GM12891 (cell line): ENCODE data around the gene ARID1B.

Experiments used
- DNase-seq: peaks from one replicate; pipeline ENCODE4 v3.0.0; 2011; ENCODE audit warnings: low spot score; ENCODE audit not compliant: insufficient read length
- FAIRE-seq: peaks from 2 replicates; lab custom pipeline; 2011; peaks lifted over from hg19 to GRCh38; lab: Jason Lieb, UNC
- PAX5 ChIP-seq: IDR thresholded peaks from 2 replicates; pipeline ENCODE4 v1.6.1; 2011; ENCODE audit warnings: low read length, moderate library complexity, mild to moderate bottlenecking; ENCODE audit not compliant: insufficient read depth, severe bottlenecking
- POLR2A ChIP-seq: IDR thresholded peaks from 2 replicates; pipeline ENCODE4 v1.6.1; 2011; ENCODE audit warnings: low read depth, low read length, control low read depth
- POLR2AphosphoS5 ChIP-seq: IDR thresholded peaks from 2 replicates; pipeline ENCODE4 v1.6.1; 2011; ENCODE audit warnings: low read depth, low read length, control low read depth
- POU2F2 ChIP-seq: IDR thresholded peaks from 2 replicates; pipeline ENCODE4 v1.6.1; 2011; ENCODE audit warnings: low read depth, mild to moderate bottlenecking, control low read depth, low read length, moderate library complexity
- SPI1 ChIP-seq: IDR thresholded peaks from 2 replicates; pipeline ENCODE4 v1.6.1; 2011; ENCODE audit warnings: low read depth, low read length, control low read depth
- TAF1 ChIP-seq: IDR thresholded peaks from 2 replicates; pipeline ENCODE4 v1.6.1; 2011; ENCODE audit warnings: low read depth, low read length, control low read depth

ARID1B gene

GRCh38 chr6:157157258-157157657 is 380.1 kb downstream of the ARID1B start:
- DNase-seq: no peak
- TF ChIP-seq PAX5: no peak
- no peak for TF ChIP-seq POLR2AphosphoS5
- no peak for TF ChIP-seq TAF1
- no peak for TF ChIP-seq SPI1
- TF ChIP-seq POU2F2: no peak
- no peak for TF ChIP-seq POLR2A

DNA sequence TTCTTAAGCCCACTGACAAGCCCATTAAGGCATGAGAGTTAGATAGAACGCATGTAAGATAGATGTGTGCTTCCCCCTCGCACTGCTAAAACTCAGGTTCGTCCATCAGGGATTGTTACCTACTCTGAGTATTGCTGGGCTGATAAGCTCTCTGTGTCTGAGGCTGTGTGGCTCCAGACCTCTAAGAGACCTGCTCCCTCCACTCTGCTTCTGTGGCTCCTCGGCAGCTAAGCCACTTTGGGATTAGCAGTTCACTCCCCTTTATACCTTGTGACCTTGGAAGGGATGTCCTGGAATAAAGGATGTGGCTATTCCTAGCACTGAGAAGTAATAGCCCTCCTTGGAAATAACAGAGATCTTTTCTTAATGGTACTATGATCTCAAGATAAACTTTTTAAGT is 381.3 kb downstream of the ARID1B start:
- no peak for FAIRE-seq
- TF ChIP-seq POU2F2 (no peak), POLR2AphosphoS5 (no peak), TAF1 (no peak), PAX5 (no peak), SPI1 (no peak), POLR2A (no peak)
- no peak for DNase-seq

More at GRCh38 chr6:157157258-157157657, 380.1 kb downstream of the ARID1B start:
- no peak for FAIRE-seq

DNA sequence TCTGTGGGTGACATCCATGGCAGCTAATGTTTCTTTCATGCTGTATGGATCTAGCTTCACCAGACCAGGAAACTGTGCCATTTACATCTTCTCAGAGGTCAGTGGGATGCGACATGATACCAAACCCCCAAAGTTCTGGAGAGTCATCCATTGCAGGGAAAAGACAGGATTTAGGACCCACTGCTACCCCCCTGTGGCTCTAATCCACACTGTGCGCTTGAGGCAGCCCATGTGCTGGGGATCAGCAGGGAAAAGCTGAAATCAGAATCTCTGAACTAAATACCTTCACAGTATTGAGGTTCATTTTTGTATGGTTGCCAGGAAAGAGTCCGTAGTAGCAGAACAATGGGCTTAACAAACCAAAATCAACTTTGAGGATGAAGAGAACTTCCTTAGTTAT is 381.7 kb downstream of the ARID1B start:
- FAIRE-seq (no peak), DNase-seq (no peak)
- no peak for TF ChIP-seq PAX5
- no peak for TF ChIP-seq POU2F2
- no peak for TF ChIP-seq TAF1
- no peak for TF ChIP-seq POLR2AphosphoS5
- TF ChIP-seq SPI1: no peak
- no peak for TF ChIP-seq POLR2A

DNA sequence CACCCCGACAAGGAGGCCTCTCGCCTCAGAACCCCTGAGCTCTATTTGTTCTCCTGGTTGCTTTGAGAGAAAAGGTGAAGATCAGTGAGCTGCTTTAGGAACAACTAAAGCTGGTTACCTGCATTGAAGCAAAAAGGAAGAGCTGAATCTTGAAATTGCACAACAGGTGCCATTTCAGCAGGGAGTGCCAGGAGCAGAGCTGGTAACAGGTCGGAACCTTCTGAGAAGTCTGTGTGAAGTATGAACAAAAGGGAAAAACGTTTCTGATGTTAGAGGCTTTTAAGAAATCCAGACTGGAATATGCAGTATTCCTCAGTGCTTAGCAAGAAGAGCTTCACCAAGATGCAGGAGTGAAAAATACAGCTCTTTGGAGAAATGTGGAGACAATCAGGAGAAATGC is 382.2 kb downstream of the ARID1B start:
- TF ChIP-seq TAF1: no peak
- TF ChIP-seq POLR2AphosphoS5: no peak
- no peak for TF ChIP-seq SPI1
- TF ChIP-seq PAX5: no peak
- no peak for TF ChIP-seq POLR2A
- TF ChIP-seq POU2F2: no peak
- DNase-seq (no peak), FAIRE-seq (no peak)

DNA sequence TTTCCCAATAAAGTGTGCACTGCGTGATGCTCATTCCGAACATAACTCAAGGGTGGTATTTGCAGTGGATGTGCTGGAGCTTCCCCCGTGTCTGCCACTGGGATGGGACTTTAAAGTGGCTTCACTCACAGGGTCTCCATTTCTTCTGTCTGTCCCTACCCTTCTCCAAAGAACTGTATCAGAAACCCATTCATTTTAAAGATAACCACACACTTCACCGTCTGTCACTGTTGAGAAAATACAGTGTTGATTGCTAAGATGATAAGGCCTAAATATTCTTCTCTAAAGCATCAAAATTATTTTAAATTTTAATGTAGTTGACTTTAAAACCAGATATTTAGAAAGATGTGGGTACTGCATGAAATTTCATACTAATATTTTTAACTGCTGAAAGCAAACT is 384.7 kb downstream of the ARID1B start:
- FAIRE-seq (no peak), DNase-seq (no peak)
- TF ChIP-seq POLR2AphosphoS5: no peak
- TF ChIP-seq TAF1: no peak
- TF ChIP-seq POLR2A: no peak
- no peak for TF ChIP-seq SPI1
- TF ChIP-seq PAX5: no peak
- TF ChIP-seq POU2F2: no peak

DNA sequence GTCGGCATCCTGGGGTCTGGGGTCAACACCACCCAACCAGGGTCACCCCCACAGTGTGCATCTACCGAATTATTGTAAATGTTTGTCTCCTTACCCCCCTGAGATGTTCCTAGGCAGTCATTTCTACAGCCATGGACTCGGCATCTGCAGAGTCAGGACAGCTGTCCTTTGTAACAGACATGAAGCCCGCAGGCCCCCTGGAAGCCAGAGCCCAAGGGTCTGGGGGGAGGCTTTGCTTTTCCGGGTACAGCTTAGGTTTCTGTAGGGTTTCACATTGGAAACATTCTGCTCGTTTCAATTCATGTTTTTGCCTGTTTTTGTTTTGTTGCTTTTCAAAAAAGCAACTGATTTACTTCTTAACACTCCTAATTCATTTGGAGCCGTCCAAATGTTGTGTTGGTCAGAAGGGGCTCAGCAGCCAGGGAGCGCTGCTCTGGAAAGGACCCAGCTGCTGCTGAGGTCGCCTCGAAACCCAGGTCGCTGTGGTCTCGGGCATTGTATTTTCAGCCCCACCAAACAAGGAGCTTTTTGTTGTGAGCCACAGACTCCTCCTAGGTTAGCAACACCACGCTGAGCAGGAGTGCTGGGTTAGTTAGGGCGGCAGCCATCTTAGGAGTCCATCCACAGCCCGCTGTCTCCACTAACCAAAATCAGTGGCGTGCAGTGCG is 385.7 kb downstream of the ARID1B start:
- no peak for TF ChIP-seq POU2F2
- no peak for TF ChIP-seq POLR2AphosphoS5
- TF ChIP-seq POLR2A: no peak
- TF ChIP-seq SPI1: no peak
- no peak for TF ChIP-seq TAF1
- no peak for TF ChIP-seq PAX5
- DNase-seq (no peak), FAIRE-seq (no peak)

- TF ChIP-seq POU2F2 (no peak), SPI1 (no peak), POLR2AphosphoS5 (no peak), TAF1 (no peak), PAX5 (no peak), POLR2A (no peak)
- DNase-seq (no peak), FAIRE-seq (no peak)
These were observed 386.4 kb downstream of the ARID1B start for GRCh38 chr6:157163434-157164159.

- no peak for FAIRE-seq
- TF ChIP-seq PAX5: no peak
- TF ChIP-seq SPI1: no peak
- DNase-seq: no peak
These were observed 387.8 kb downstream of the ARID1B start for GRCh38 chr6:157164972-157165371.

DNA sequence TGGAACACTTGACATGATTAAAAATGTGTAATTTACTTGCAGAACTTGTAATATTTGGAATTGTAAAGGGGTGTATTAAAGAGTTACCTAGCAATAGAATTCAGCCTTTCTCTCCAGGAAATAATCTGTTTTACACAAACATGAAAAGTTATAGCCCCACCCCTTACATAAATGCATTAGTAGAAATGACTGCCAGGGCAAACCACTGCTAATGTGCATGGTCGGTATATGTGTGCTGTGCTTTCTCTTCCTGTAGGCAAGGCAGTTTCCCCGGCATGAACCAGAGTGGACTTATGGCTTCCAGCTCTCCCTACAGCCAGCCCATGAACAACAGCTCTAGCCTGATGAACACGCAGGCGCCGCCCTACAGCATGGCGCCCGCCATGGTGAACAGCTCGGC is 389.6 kb downstream of the ARID1B start:
- FAIRE-seq: no peak
- no peak for DNase-seq
- TF ChIP-seq POLR2AphosphoS5: no peak
- TF ChIP-seq POU2F2: no peak
- TF ChIP-seq PAX5: no peak
- no peak for TF ChIP-seq SPI1
- no peak for TF ChIP-seq POLR2A
- TF ChIP-seq TAF1: no peak

- FAIRE-seq (no peak), DNase-seq (no peak)
- TF ChIP-seq TAF1 (no peak), SPI1 (no peak), POU2F2 (no peak), POLR2AphosphoS5 (no peak), PAX5 (no peak), POLR2A (no peak)
These were observed 390.7 kb downstream of the ARID1B start for GRCh38 chr6:157167837-157168236.
